Left renal pelvis (tissue), 4 donors: ENCODE measurements around the gene RALGDS. TPM values are rescaled to one million over a fixed set of nuclear protein-coding genes. Genes with fewer than 3 reads are reported as not detected.
"Not testable (repeated sequence)": the region's sequence is repeated elsewhere in the genome, so short reads cannot be mapped to it uniquely, and the experiment has no call there.

Experiments used
- DNase-seq, 4 donors: peaks; one replicate each; pipeline ENCODE4 v3.0.0-alpha.2; 2013; ENCODE audit warnings: low read depth in 4 of 4, low spot score in 3 of 4
- polyA plus RNA-seq, 4 donors: library from polyadenylated mRNA; unstranded; fragments of 120-200 nt; gene quantifications; one replicate each; pipeline ENCODE4 v1.2.1, GENCODE V29; 2013; ENCODE audit not compliant: insufficient read length in 4 of 4

Gene RALGDS
- polyA plus RNA-seq = 10 to 100 TPM; 28.5 to 39.6 (median 33.9) TPM

- peak in 1 of 4 donors; percentile 78 for DNase-seq
Observed at GRCh38 chr9:133121198-133121914, at the start of gene RALGDS. Gene RALGDS, minus strand, starts transcription at chr9:133121240. Its CDS starts 86 bp downstream, at chr9:133121154.

- no peak for DNase-seq
Observed at GRCh38 chr9:133170716-133171115, 49.7 kb upstream of the RALGDS start.

GRCh38 chr9:133169687-133170086, 48.6 kb upstream of the RALGDS start:
- DNase-seq = not testable (repeated sequence)

GRCh38 chr9:133169102-133169501, 48.1 kb upstream of the RALGDS start:
- no peak for DNase-seq

- no peak for DNase-seq
Observed at GRCh38 chr9:133168432-133168831, 47.4 kb upstream of the RALGDS start.

GRCh38 chr9:133167769-133168168, 46.7 kb upstream of the RALGDS start:
- DNase-seq = no peak

- no peak for DNase-seq
Observed at GRCh38 chr9:133167096-133167730, 46.2 kb upstream of the RALGDS start.

- no peak for DNase-seq
Observed at GRCh38 chr9:133166392-133166791, 45.4 kb upstream of the RALGDS start.

GRCh38 chr9:133165452-133165730, 44.4 kb upstream of the RALGDS start:
- DNase-seq = no peak

- DNase-seq = no peak
Observed at GRCh38 chr9:133164191-133164590, 43.2 kb upstream of the RALGDS start.

- no peak for DNase-seq
Observed at GRCh38 chr9:133163504-133164172, 42.6 kb upstream of the RALGDS start, which contains the start of gene GBGT1. Gene GBGT1, minus strand, starts transcription at chr9:133163914. Its CDS starts 1,502 bp downstream, at chr9:133162412.

- DNase-seq = no peak
Observed at GRCh38 chr9:133162861-133163503, 41.9 kb upstream of the RALGDS start.

GRCh38 chr9:133161547-133161950, 40.5 kb upstream of the RALGDS start:
- DNase-seq = no peak

- DNase-seq = no peak
Observed at GRCh38 chr9:133160742-133161546, 39.9 kb upstream of the RALGDS start.

- no peak for DNase-seq
Observed at GRCh38 chr9:133158695-133159094, 37.7 kb upstream of the RALGDS start.

- DNase-seq = no peak
Observed at GRCh38 chr9:133155156-133155555, 34.1 kb upstream of the RALGDS start.

GRCh38 chr9:133154097-133154989, 33.3 kb upstream of the RALGDS start:
- no peak for DNase-seq

- DNase-seq = no peak
Observed at GRCh38 chr9:133153227-133154096, 32.4 kb upstream of the RALGDS start.
